NCI-H2081 (cell line): Measurements from ENCODE around the gene TEX264.
A peak's percentile ranks its signal among the peaks of the same experiment; 100 is the strongest.

Experiments
- DNase-seq, 2 experiments: peaks; one replicate each; lab custom pipeline; 2025; lab: John Stamatoyannopoulos, UW

The TEX264 gene

GRCh38 chr3:51675201-51675611 is 4.2 kb downstream of the TEX264 start:
- DNase-seq = no peak

GRCh38 chr3:51676102-51676640 is 5.1 kb downstream of the TEX264 start:
- DNase-seq = no peak

- DNase-seq = no peak
These were observed 6.3 kb downstream of the TEX264 start for GRCh38 chr3:51677358-51677757.

- DNase-seq = no peak
These were observed 7.1 kb downstream of the TEX264 start for GRCh38 chr3:51678186-51678585.

GRCh38 chr3:51678641-51679040 is 7.6 kb downstream of the TEX264 start:
- DNase-seq = no peak

- DNase-seq = no peak
These were observed 8.3 kb downstream of the TEX264 start for GRCh38 chr3:51679318-51679717.

GRCh38 chr3:51679777-51680176 is 8.7 kb downstream of the TEX264 start:
- DNase-seq = no peak

GRCh38 chr3:51680196-51680595 is 9.1 kb downstream of the TEX264 start:
- no peak for DNase-seq

GRCh38 chr3:51680663-51681230 is 9.7 kb downstream of the TEX264 start:
- DNase-seq = no peak

GRCh38 chr3:51681453-51681852 is 10.4 kb downstream of the TEX264 start:
- DNase-seq = no peak

GRCh38 chr3:51682079-51682478 is 11.0 kb downstream of the TEX264 start:
- peak; percentile 61 to 77 for DNase-seq

GRCh38 chr3:51682526-51682925 is 11.5 kb downstream of the TEX264 start:
- no peak for DNase-seq

GRCh38 chr3:51683566-51683965 is 12.5 kb downstream of the TEX264 start:
- DNase-seq = no peak

- DNase-seq = peak in 1 of 2 experiments; percentile 19
These were observed 14.1 kb downstream of the TEX264 start for GRCh38 chr3:51684971-51685751.

GRCh38 chr3:51686056-51686455 is 15.0 kb downstream of the TEX264 start:
- no peak for DNase-seq

- no peak for DNase-seq
These were observed 15.6 kb downstream of the TEX264 start for GRCh38 chr3:51686512-51687215.

GRCh38 chr3:51687431-51688205 is 16.6 kb downstream of the TEX264 start:
- DNase-seq = no peak

GRCh38 chr3:51688206-51688600 is 17.2 kb downstream of the TEX264 start:
- DNase-seq = no peak

- peak; percentile 57 to 78 for DNase-seq
These were observed 20.0 kb downstream of the TEX264 start for GRCh38 chr3:51691021-51691420.

- DNase-seq = no peak
These were observed 20.9 kb downstream of the TEX264 start for GRCh38 chr3:51691949-51692348.

GRCh38 chr3:51692980-51693395 is 21.9 kb downstream of the TEX264 start:
- DNase-seq = no peak

GRCh38 chr3:51696954-51697353 is 25.9 kb downstream of the TEX264 start:
- DNase-seq = no peak
